Cortex of kidney (tissue), 1 donor: Measurements from ENCODE around the gene WDR93.
"Not testable (repeated sequence)": the region's sequence is repeated elsewhere in the genome, so short reads cannot be mapped to it uniquely, and the experiment has no call there.

Source experiments
- DNase-seq: peaks from one replicate; lab custom pipeline; 2025; lab: John Stamatoyannopoulos, UW

WDR93 gene

GRCh38 chr15:89685995-89686394 lies 4.6 kb upstream of the WDR93 start:
- no peak for DNase-seq

- DNase-seq: no peak
These were observed 4.1 kb upstream of the WDR93 start for GRCh38 chr15:89686522-89686921.

DNA sequence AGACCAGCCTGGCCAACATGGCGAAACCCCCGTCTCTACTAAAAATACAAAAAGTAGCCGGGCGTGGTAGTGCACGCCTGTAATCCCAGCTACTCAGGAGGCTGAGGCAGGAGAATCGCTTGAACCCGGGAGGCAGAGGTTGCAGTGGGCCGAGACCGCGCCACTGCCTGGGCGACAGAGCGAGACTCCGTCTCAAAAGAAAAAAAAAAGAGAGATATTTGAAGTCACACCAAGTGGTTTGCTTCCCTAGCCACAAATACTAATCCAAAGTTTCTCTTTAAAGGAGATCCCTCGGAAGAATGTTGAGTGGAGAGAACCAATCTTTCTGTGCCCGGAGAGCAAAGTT lies 708 bp upstream of the WDR93 start:
- DNase-seq: not testable (repeated sequence)

DNA sequence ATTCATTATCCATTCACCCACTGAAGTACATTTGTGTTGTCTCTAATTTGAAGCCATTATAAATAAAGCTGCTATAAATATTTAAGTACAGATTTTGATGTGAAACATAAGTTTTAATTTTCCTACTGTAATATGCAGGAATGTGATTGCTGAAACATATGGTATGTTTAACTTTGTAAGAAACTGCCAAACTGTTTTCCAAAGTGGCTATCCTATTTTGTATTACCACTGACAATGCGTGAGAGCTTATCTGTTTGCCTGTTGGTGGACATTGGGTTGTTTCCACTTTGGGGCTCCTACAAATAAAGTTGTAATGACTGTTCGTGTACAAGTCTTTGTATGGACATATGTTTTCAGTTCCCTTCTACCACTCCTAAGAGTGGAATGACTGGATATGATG lies 2.5 kb downstream of the WDR93 start:
- no peak for DNase-seq

- DNase-seq: no peak
These were observed 3.1 kb downstream of the WDR93 start for GRCh38 chr15:89693696-89694095.

GRCh38 chr15:89695198-89695597 lies 4.6 kb downstream of the WDR93 start:
- no peak for DNase-seq

DNA sequence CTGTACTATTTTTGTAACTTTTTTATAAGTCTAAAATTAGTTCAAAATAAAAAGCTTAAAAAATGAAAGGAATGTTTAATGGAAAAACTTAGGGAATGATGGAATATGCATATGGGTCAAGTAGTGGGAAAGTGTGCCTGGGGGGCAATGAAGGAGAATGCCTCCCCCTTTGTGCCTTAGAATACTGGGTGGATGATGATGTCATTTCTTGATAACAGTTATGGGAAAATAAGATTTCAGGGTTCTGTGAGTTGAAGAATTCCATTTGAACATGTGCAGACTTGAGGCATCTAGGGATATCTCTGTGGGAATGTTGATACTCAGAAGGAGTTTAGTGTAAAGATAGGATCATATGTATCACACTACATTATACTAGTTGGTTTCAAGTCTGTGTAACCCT lies 13.8 kb downstream of the WDR93 start:
- DNase-seq: no peak

DNA sequence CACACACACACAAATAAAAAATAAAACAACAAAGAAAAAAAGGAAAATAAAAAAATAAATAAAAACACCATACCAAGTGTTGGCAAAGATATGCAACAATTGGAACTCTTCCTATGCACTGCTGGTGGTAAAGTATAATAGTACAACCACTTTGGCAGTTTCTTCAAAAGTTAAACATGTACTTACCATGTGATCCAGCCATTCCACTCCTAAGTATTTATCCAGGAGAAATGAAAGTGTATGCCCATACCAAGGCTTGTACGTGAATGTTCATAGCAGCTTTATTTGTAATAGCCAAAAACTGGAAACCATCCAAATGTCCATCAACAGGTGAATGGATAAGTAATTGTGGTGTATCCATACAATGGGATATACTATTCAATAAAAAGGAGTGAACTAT lies 17.0 kb downstream of the WDR93 start:
- DNase-seq: no peak

- no peak for DNase-seq
These were observed 24.2 kb downstream of the WDR93 start for GRCh38 chr15:89714775-89715174.

DNA sequence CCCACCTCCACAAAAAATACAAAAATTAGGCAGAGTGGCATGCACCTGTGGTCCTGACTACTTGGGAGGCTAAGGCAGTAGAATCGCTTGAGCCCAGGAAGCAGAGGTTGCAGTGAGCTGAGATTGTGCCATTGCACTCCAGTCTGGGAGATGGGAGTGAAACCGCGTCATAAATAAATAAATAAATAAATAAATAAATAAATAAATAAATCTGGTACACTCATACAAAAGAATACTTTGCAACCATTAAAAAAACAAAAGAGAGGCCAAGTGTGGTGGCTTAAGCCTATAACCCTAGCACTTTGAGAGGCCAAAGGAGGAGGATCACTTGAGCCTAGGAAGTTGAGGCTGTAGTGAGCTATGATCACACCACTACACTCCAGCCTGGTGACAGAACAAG lies 32.4 kb downstream of the WDR93 start:
- DNase-seq: no peak

DNA sequence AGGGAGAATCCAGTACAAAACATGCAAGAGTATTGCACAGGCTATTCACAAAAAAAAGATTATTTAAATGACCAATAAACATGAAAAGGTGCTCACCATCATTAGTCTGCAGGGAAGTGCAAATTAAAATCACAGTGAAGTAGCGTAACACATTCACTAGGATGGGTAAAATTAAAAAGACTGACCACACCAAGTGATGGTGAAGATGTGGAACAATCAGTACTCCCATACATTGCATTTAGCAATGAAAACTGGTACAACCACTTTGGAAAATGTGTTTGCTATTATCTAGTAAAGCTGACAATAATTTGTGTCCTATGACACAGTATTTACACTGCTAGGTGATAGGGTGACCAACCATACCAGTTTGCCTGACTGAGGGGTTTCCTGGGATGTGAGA lies 34.0 kb downstream of the WDR93 start:
- no peak for DNase-seq

DNA sequence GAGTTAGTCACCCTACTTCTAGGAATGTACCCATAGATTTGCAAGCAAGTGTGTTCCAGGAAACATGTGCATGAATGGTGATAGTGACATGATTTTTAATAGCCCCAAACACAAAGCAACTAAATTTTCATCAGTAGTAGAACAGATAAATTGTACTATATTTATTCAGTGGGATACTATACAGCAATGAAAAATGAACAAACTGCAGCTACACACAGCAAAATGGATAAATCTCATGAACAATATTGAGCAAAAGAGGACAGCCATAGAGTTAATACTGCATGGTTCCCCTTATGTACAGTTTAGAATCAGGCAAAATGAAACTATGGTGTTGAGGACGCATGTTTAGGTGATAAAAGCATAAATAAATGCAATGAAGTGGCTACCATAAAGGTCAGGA lies 34.5 kb downstream of the WDR93 start:
- DNase-seq: no peak

- DNase-seq: no peak
These were observed 37.6 kb downstream of the WDR93 start for GRCh38 chr15:89728254-89728653.

- DNase-seq: no peak
These were observed 40.7 kb downstream of the WDR93 start for GRCh38 chr15:89731275-89731674.

DNA sequence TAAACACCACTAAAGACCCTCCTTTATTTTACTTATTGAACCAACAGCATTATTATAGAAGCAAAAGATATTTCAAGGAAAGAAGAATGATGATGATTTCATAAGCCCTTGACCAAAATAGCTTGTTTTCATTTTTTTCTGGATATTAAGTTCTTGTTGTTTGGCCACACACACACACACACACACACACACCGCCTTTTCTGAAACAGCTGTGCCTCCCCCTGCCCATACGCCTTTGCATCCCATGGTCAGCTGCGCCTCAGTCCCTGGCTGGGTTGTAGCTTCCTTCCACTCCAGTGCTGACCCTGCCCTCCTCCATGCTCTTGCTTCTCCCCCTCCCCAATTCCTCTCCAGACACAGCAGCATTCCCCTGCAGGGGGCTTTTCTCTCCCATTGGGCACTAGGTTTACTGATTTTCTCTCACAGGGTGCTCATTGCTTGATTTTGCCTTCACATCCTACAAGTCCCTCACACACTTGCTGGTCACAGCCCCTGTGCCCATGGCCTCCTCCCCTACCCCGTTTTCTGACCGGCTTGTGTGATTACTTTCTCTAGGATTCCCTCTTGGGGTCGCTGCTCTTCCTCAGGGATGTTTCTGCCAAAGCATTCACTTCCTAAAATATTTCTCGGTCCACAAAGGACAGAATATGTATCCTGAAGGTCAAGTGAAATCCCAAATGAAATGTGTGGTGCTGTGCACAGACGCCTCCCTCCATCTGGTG lies 42.0 kb downstream of the WDR93 start:
- no peak for DNase-seq

DNA sequence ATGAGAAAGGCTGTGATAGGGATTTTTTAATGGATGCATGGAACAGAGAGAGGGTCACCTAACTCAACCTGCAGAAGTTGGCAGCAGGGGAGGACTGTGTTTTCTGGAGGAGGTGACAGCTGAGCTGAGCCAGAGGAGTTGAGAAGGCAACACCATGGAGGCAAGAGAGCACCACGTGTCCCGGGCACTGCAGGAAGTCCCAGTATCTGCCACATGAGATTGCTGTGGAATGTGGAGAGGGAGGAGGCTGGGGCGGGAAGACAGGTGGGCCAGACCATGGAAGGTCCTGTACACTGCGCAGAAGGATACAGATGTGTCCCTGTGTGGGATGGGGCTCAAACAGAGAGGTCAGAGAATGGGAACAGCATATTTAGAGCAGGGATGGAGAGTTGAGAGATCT lies 45.2 kb downstream of the WDR93 start:
- no peak for DNase-seq

DNA sequence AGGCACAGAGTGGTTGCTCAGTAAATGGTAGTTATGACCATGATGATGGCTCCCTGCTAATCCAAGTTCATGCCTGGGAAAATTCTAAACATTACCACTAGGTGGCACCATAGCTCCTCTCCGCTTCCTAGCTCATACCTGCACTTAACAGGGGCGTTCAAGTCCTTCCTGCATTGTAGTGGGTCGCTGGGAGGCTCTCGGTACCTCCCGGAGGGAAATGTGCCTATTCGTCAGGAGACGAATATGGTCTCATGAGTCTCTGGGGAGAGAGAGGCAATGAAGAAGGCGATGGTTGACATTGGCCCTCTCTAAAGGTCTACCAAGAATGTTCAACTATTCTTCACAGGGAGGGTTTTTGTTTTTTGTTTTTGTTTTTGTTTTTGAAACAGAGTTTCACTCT lies 49.5 kb downstream of the WDR93 start:
- DNase-seq: no peak

DNA sequence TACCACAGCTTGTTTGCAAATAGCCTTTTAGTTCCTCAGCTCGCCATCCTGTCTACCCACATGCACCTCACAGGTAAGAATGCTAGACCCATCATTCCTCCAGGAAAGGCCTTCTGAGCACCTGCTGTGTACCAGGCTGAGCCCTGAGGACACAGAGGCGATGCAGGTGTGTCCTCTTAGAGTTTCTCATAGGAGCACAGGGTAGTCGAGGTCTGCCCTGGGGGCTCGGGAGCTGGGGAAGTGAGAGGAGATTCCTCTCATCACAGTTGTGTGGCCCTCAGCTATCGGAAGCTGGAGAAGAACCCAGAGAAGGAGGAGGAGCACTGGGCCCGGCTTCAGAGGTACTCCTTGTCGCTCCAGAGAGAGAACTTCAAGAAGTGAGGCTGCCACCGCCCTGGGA lies 52.4 kb downstream of the WDR93 start:
- DNase-seq: no peak

DNA sequence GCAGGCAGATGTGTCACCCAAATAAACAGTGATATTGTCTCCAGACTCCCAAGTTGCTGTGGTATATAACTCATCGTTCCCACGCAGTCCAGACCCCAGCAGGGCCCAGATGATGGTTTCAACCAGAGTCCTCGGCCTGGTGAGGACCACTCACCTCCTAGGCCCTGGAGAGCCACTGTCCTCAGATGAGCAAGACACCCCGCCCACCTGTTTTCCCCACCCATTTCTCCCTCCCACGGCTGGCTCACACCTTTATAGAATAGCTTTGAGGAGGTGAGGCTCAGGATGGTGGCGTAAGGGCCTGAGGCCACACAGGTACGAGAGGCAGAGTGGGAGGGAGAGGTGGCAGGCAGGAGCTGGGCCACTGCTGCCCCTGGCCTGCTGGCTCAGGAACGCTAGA lies 53.0 kb downstream of the WDR93 start:
- DNase-seq: no peak

GRCh38 chr15:89745131-89745530 lies 54.5 kb downstream of the WDR93 start:
- no peak for DNase-seq

DNA sequence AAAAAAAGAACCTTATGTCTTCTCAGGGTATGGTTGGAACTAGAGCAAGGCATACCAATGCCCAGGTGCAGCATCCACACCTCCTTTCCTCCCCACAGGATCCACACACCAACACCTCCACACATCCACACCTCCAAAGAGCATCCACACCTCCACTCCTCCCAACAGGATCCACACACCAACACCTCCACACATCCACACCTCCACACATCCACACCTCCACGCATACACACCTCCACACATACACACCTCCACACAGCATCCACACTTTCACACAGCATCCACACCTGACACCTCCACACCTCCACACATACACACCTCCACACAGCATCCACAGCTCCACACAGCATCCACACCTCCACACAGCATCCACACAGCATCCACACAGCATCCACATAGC lies 55.2 kb downstream of the WDR93 start:
- no peak for DNase-seq

DNA sequence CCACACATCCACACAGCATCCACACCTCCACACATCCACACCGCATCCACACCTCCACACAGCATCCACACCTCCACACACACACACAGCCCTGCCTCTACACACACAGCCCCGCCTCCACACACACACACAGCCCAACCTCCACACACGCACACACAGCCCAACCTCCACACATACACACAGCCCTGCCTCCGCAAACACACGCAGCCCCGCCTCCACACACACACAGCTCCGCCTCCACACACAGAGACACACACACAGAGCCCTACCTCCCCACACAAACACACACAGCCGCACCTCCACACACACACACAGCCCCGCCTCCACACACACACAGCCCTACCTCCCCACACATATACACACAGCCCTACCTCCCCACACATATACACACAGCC lies 55.8 kb downstream of the WDR93 start:
- no peak for DNase-seq

GRCh38 chr15:89747708-89748682 lies 57.4 kb downstream of the WDR93 start:
- no peak for DNase-seq
